GM12865 (cell line): ENCODE data around the gene LRRIQ3.

ENCODE experiments used
- DNase-seq: peaks from one replicate; pipeline ENCODE4 v3.0.0; 2010; ENCODE audit warnings: low read depth
- H3K4me3 ChIP-seq: 2 replicates; pipeline ENCODE4 v1.5.1; 2011; ENCODE audit warnings: mild to moderate bottlenecking, low read depth, low read length, control low read depth
- TF ChIP-seq, protein P1 (sequence below): IDR thresholded peaks from 2 replicates; pipeline ENCODE4 v1.5.1; 2011; ENCODE audit warnings: low read length, control low read depth, low read depth, inconsistent platforms; ENCODE audit not compliant: insufficient read depth; ENCODE audit errors: missing control alignments

The LRRIQ3 gene, protein sequence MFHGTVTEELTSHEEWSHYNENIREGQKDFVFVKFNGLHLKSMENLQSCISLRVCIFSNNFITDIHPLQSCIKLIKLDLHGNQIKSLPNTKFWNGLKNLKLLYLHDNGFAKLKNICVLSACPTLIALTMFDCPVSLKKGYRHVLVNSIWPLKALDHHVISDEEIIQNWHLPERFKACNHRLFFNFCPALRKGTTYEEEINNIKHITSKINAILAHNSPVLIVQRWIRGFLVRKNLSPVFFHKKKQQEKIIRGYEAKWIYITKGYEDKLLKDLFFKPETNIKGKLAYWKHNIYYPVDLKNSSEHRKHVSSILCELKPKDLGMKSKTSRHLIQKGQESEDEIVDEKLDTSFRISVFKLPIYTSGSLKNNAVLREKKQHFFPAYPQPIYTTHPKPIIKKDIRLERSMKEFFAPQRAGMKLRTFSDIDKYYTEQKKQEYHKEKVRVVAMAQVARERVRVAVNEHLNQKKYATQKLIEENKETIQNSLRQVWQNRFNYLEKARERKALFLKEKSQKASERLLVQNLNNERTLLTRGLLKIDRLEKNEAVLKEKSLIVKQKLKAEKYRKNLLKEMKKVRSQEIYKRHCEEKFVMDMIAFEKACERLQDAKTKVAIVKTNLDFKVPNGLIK

DNA sequence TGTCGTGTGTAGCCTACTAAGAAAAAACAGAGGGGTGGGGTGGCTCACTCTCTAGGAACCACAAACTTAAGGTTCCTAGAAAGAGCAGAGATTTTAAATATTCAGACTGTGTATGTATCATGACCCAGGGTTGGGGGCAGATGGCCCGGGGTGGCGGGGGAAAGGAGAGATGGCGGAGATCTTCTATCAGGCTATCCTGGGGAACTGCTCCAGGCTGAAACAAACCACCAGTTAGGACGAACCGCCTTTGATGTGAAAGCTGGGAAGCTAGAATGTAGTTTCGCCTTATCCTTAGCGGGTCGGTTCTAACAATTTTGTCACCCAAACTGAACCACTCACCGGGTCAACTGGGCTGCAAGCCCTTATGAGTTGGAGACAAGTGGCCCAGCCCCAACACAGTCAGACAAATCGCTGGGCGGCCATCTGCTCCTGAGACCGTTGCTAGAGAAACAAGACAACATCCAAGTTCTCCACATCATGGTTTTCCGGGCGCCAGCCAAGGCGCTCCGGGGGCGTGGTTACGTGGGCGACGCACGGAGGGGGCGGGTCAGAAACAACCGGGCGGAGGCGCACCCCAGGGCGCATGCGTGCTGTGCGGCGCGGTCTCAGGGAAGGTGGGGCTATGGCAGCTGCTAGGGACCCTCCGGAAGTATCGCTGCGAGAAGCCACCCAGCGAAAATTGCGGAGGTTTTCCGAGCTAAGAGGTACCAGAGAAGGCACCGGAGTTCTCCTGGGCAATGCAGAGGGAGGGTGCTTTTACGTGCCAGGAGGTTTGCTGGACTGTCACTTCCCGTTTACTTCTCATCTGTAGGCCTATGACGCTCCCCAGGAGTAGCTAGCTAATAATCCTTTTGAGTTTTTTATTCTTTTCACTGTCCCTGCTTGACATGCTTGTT, at the start of gene LRRIQ3, which contains the start of gene FPGT:
TSS of gene LRRIQ3 (minus strand) at position 520 of the 896 bp plus-strand sequence. CDS start 14,492 bp downstream, outside the sequence.
TSS of gene FPGT (plus strand) at position 586 of the 896 bp plus-strand sequence. CDS start at position 623, 37 bp downstream.
- peak within 1 kb of the TSS; percentile 87 for H3K4me3 ChIP-seq
- TF ChIP-seq, protein P1, sequence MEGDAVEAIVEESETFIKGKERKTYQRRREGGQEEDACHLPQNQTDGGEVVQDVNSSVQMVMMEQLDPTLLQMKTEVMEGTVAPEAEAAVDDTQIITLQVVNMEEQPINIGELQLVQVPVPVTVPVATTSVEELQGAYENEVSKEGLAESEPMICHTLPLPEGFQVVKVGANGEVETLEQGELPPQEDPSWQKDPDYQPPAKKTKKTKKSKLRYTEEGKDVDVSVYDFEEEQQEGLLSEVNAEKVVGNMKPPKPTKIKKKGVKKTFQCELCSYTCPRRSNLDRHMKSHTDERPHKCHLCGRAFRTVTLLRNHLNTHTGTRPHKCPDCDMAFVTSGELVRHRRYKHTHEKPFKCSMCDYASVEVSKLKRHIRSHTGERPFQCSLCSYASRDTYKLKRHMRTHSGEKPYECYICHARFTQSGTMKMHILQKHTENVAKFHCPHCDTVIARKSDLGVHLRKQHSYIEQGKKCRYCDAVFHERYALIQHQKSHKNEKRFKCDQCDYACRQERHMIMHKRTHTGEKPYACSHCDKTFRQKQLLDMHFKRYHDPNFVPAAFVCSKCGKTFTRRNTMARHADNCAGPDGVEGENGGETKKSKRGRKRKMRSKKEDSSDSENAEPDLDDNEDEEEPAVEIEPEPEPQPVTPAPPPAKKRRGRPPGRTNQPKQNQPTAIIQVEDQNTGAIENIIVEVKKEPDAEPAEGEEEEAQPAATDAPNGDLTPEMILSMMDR: no peak
- DNase-seq: peak; percentile 97

DNA sequence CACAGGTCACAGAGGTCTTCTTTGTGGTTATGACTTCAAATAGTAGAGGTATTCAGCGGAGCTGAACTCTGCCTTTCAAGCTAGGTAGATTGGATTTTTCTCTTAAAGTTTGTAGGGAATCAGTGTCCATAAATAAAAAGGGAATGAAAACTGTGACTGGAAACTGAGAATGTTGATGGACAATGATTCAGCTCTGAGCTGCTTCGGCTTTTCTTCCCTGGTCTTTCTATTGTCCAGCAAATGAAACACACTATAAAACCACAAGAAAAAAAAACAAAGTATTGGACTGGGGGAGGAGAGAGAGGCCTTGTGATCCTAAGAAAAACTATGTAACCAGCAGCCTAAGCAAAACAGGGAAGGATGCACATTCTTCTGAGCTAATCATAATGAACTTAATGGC, 48.3 kb upstream of the LRRIQ3 start:
- TF ChIP-seq, protein P1: no peak
- no peak overlapping the region for H3K4me3 ChIP-seq
- DNase-seq: no peak

DNA sequence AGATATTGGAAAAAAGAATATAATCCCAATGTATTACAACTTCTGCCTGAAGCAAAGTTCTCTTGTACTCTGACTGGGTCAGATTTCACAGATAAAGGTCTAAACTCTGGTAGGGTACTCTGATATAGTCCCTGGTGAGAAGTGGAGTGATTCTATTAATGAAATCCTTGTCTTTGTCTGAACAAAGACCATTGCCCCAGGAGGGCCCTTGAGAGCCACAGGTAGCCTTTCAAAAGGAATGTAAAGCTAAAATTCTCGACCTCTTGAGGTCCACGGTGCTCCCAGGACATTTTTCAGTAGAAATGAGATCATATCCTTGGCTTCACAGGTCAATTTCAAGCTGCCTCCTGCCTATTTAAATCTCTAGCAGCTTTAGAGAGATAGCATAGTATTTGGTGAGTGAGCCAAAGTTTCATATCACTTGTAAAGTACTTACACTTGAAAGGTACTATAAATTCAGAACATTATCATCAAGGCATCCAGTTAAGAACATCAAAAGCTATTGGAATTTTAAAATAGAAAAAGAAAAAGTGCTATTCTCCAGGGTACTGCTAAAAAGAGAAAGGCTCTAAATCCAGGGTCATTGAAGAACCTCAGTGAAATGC, 47.3 kb upstream of the LRRIQ3 start:
- TF ChIP-seq, protein P1: no peak
- no peak overlapping the region for H3K4me3 ChIP-seq

DNA sequence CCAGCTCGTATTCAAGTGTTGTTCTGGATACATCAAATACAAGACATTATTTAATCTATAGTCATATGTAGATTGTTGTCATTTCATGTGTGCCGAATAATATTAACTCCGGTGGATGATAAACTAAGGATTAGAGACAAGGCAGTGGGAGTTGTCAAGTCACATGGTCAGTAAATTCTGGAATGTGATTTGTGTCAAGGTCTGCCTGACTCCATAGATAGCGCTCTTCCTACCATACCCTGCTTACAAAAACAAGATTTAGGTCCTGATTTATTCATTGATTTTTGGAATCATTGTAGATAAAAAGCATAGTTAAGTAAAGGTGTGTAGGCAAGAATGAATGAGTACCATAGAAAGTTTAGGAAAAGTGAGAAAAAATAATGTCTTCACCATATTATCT, 39.8 kb upstream of the LRRIQ3 start:
- TF ChIP-seq, protein P1: no peak
- DNase-seq: no peak
- no peak overlapping the region for H3K4me3 ChIP-seq

More for the DNA sequence above, 47.3 kb upstream of the LRRIQ3 start:
- DNase-seq: no peak

DNA sequence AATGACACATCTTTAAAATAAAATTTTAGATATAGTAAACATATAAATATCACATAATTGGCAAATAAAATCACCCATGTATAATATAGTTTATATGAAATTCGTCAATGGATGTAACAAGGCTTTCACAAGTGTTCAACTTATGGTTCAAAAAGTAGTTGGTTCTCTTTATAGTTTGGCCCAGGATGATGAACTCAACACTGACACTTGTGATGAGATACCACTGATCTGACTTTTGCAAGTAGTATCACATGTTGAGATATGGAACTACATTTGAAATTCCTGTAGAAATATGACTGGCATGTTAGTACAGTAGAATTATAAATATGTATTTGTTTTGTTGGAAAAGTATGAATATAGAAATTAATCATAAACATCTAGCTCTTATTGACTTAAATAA, 39.1 kb upstream of the LRRIQ3 start:
- H3K4me3 ChIP-seq: no peak overlapping the region
- TF ChIP-seq, protein P1: no peak
- DNase-seq: no peak

DNA sequence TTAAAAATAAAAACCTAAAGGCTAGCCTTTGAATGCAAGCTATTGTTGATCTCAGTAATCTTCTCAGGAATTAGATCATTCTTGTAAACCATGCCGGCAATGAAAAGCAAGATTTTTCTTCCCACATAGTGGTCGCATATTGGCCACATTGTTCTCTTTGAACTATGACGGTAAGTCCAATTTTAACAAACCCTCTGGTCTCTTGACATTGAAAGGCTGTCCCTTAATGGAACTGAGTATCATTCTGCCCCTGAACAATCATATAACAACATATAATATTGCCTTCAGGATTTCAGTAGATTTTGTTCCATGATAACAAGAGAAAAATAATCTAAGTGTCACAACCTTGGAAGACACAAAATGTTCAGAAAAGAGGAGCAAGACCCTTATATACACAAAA, 38.5 kb upstream of the LRRIQ3 start:
- no peak for DNase-seq
- TF ChIP-seq, protein P1: no peak

More for the DNA sequence above, 38.5 kb upstream of the LRRIQ3 start:
- no peak overlapping the region for H3K4me3 ChIP-seq
